ENCODE data around the gene BTNL9. TPM values are rescaled to one million over a fixed set of nuclear protein-coding genes. Genes with fewer than 3 reads are reported as not detected.

BTNL9 gene
- total and polyA plus RNA-seq, 2 of the 8 experiments (the other 6 are each of a cell fraction or from before 2014, with no cell fraction given) = 0.23 to 0.89 TPM

GRCh38 chr5:181059297-181060230, 19.5 kb downstream of the BTNL9 start (continued):
- TF ChIP-seq PHF8 (conservative IDR thresholded peaks at IDR 0.05; ENCODE audit: low read depth, low read length) = no peak
